SH-SY5Y (cell line): Measurements from ENCODE around the gene PVALB.

Experiments used
- GATA2 ChIP-seq: IDR thresholded peaks from 2 replicates; pipeline ENCODE4 v1.6.1; 2011; ENCODE audit warnings: mild to moderate bottlenecking, low read depth, low read length
- GATA3 ChIP-seq: IDR thresholded peaks from 2 replicates; pipeline ENCODE4 v1.6.1; 2011; ENCODE audit warnings: low read depth, mild to moderate bottlenecking, low read length, moderate library complexity

- TF ChIP-seq GATA2 (no peak), GATA3 (no peak)
These were observed 55.1 kb downstream of the PVALB start for GRCh38 chr22:36761553-36762240.
